Body of pancreas (tissue), 4 donors: ENCODE results near the gene BEST2.

Experiments used
- POLR2A ChIP-seq, 3 donors: fragments of 450-650 bp; IDR thresholded peaks; one replicate each; pipeline ENCODE4 v1.6.1; 2016; ENCODE audit warnings: antibody characterized with exemption in 3 of 3, mild to moderate bottlenecking in 2 of 3
- TF ChIP-seq, protein P1 (sequence below), 7 experiments: fragments of 450-650 bp in 4 of 7; fragments of 200-600 bp in 3 of 7; sonication (generic) in 3 of 7; IDR thresholded peaks; one replicate each; pipeline ENCODE4 v1.5.1; 2016 to 2019; ENCODE audit warnings: antibody characterized with exemption in 7 of 7

DNA sequence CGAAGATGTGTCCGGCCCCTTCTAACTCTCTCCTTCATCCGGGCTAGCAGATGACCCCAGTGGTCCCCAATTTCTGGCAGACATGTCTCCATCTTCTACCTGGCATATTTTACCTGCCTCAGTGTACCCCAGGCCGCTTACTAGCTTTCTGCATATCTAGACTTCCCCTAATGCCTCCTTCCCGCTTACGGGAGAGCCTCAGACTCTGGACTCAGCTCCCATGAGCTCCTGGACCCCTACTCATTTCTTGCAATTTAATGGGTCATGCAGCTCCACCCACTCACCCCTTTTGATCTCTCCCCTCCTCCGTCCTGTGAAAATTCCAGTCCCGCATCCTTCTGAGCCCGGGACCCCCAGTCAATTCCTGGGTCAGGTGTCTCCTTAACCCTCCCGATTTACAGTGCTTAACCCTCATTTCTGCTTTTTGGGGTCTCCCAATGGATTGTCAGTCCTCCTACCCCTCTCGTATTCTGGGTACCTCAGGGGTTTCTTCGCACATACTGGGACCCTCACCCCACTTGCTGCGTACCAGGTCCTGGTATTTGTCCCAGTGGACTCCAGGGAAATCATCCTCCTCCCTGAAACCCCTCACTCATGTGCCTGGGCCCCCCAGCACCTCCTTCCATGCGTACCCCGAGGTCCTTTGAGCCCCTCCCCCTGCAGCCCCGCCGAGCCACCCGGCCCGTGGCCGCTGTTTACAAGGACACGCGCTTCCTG is 39.2 kb downstream of the BEST2 start:
- TF ChIP-seq, protein P1, sequence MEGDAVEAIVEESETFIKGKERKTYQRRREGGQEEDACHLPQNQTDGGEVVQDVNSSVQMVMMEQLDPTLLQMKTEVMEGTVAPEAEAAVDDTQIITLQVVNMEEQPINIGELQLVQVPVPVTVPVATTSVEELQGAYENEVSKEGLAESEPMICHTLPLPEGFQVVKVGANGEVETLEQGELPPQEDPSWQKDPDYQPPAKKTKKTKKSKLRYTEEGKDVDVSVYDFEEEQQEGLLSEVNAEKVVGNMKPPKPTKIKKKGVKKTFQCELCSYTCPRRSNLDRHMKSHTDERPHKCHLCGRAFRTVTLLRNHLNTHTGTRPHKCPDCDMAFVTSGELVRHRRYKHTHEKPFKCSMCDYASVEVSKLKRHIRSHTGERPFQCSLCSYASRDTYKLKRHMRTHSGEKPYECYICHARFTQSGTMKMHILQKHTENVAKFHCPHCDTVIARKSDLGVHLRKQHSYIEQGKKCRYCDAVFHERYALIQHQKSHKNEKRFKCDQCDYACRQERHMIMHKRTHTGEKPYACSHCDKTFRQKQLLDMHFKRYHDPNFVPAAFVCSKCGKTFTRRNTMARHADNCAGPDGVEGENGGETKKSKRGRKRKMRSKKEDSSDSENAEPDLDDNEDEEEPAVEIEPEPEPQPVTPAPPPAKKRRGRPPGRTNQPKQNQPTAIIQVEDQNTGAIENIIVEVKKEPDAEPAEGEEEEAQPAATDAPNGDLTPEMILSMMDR (IDR thresholded peaks at IDR 0.05) = no peak
- TF ChIP-seq POLR2A (IDR thresholded peaks at IDR 0.05) = no peak
